Mucosa of descending colon (tissue), 3 donors: ENCODE measurements around the gene NFIA. TPM values are rescaled to one million over a fixed set of nuclear protein-coding genes. Genes with fewer than 3 reads are reported as not detected.

Source experiments
- ATAC-seq: fragments of 200-7000 bp; cut with Tn5 transposase; one replicate; pipeline ENCODE4 v1.9.1; 2020; ENCODE audit warnings: mild to moderate bottlenecking, moderate library complexity
- DNase-seq, 3 donors: peaks; one replicate each; pipeline ENCODE4 v3.0.0-alpha.2; 2020
- H3K36me3 ChIP-seq: fragments of 200-600 bp; one replicate; pipeline ENCODE4 v1.8.0; 2021; ENCODE audit warnings: low read depth, mild to moderate bottlenecking
- H3K4me1 ChIP-seq: fragments of 200-600 bp; one replicate; pipeline ENCODE4 v1.8.0; 2021; ENCODE audit warnings: low read depth, mild to moderate bottlenecking
- H3K4me3 ChIP-seq: fragments of 200-600 bp; one replicate; pipeline ENCODE4 v1.8.0; 2021; ENCODE audit warnings: mild to moderate bottlenecking
- H3K9me3 ChIP-seq: fragments of 200-600 bp; one replicate; pipeline ENCODE4 v1.8.0; 2021; ENCODE audit warnings: mild to moderate bottlenecking
- intact Hi-C, 2 donors: fragments of 100-400 bp; cut with DNase I in 1 of 2; cut with micrococcal nuclease in 1 of 2; formaldehyde crosslinking; loops; one replicate each; pipeline versions ENCODE4 v1.11.0 to v1.11.1; 2022; cut with DNase I, micrococcal nuclease
- total RNA-seq, 3 donors: library from RNA; stranded (reverse); fragmentation: NEBNext Ultra II Directional in 2 of 3; extraction: Animal tissue kit (Norgen Biotek cat#: 25700) in 2 of 3; gene quantifications; one replicate each; pipeline versions ENCODE4 v1.2.1 to v1.2.4, GENCODE V29; 2021 to 2023
- TF ChIP-seq, protein P1 (sequence below): fragments of 200-600 bp; IDR thresholded peaks from one replicate; pipeline ENCODE4 v1.8.0; 2022; ENCODE audit warnings: antibody characterized with exemption, mild to moderate bottlenecking
- donor health status: DM: no; HTN: no; CAD: no; lungs with moderate emphysema.
- donor health status: DM: no; HTN: no; CAD: no.
- donor health status: DM: no; HTN: yes; CAD: no.

The NFIA gene
- total RNA-seq, 3 donors from 2014 or later, result 46.4 to 145 (median 51.1) TPM

DNA sequence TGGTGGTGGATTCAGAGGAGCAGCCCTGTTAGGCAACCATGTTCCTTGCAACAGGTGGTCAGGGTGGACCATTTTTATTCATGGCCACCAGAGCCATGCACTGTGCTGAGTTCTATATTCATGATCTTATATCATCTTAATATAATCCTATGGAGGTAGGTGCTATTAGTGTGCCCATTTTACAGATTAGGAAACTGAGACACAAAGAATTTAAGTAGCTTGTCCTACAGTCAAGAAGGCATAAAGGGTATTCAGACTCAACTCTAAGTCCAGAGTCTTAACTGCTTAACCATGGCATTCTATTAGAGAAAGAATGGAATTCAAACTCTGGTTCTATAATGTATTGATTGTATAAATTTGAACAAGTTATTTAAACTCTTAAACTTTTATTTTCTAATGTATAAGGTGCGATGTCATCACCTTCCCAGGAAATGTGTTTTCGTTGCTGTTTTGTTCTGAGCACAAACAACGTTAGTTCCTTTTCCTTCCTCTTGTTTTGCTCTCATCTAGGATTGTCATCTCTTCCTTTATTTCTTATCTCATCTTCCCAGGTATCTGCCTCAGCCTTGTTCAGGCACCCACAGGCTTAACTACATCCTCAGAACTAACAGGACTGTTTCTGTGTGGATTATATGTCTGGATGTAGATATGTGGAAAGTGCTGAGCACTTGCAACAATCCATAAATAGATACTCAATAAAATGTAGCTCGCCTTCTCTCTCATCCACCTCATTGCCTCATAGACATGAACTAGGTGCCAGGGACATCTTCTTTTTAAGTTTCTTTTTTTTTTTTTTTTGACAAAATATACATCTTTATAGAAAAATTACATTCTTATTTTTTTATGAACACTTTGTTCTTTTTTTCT lies 207.1 kb downstream of the NFIA start:
- Histone ChIP-seq H3K4me3 (no peak overlapping the region), H3K9me3 (no peaks in the 10 kb centered on the region), H3K4me1 (no peaks in the 10 kb centered on the region), H3K36me3 (no peaks in the 10 kb centered on the region)
- no peak for ATAC-seq
- no peak for DNase-seq
- intact Hi-C loops, result no loop called here
- TF ChIP-seq, protein P1, sequence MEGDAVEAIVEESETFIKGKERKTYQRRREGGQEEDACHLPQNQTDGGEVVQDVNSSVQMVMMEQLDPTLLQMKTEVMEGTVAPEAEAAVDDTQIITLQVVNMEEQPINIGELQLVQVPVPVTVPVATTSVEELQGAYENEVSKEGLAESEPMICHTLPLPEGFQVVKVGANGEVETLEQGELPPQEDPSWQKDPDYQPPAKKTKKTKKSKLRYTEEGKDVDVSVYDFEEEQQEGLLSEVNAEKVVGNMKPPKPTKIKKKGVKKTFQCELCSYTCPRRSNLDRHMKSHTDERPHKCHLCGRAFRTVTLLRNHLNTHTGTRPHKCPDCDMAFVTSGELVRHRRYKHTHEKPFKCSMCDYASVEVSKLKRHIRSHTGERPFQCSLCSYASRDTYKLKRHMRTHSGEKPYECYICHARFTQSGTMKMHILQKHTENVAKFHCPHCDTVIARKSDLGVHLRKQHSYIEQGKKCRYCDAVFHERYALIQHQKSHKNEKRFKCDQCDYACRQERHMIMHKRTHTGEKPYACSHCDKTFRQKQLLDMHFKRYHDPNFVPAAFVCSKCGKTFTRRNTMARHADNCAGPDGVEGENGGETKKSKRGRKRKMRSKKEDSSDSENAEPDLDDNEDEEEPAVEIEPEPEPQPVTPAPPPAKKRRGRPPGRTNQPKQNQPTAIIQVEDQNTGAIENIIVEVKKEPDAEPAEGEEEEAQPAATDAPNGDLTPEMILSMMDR, result no peak

DNA sequence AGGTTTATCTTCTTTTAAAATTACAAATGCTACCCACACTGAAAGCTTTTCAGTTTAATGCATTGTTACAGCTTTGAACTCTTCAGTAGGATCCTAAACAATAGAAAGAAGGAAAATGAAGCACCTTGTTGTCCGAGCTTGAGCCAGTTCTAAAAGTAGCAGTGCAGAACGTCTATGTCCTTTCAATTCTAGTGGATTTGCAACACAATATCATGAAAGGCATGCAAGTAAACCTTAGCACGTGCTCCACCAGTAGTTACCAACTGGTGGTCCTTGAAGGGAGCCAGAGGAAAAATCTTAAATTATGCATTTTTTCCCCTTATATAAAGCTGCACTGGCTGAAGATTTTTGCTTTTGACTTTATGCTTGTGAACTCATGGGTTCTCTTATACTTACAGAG lies 208.2 kb downstream of the NFIA start:
- ATAC-seq, result no peak
- intact Hi-C loops, result no loop called here

DNA sequence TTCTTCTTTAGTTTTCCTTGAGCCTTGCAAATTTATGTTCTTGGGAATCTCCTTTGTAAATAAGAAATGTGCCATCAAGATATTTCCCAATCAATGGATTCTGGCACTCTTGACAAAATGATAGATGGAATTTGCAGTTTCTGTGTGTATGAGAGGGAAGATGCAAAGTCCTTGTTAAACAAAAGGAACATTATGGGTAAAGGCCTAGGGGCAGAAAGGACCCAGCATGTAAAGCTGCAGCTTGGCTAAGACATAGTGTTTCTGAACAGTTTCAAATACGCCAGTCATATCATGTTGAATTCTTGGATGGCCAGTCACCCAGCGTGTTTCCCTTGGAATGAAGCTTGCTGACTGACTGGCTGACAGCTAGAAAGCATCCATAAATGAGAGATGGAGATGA lies 210.8 kb downstream of the NFIA start:
- Histone ChIP-seq H3K9me3 (no peaks in the 10 kb centered on the region), H3K4me3 (no peak overlapping the region), H3K36me3 (no peaks in the 10 kb centered on the region), H3K4me1 (no peaks in the 10 kb centered on the region)
- TF ChIP-seq, protein P1, result no peak
- DNase-seq (no peak), ATAC-seq (no peak)
- intact Hi-C loops, result no loop called here

More for the DNA sequence above, 208.2 kb downstream of the NFIA start:
- Histone ChIP-seq H3K4me1 (no peaks in the 10 kb centered on the region), H3K4me3 (no peak overlapping the region), H3K36me3 (no peaks in the 10 kb centered on the region), H3K9me3 (no peaks in the 10 kb centered on the region)
- DNase-seq, result no peak
- TF ChIP-seq, protein P1, result no peak

DNA sequence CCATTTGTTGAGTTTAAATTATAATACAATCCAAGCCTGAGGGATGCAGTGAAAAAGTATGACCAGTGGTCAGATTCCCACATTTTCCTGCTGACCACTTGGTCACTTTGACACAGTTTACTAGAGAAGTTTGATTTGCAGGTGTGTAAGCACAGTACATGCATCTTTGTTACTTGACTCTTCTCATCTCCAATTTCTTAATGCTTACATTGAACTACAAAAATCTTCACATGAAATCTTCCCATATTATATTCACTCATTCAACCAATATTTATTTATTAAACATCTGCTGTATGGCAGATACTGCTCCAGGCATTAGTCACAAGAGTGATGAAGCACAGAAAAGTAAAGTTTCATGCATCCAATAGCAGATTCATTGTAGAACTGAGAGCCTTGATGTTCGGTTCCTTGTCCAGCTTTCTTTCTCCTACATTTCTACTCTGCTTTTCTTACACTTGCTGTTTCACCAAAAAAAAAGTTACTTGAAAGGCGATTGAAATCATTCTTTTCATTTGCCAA lies 211.7 kb downstream of the NFIA start:
- H3K9me3 ChIP-seq, result no peaks in the 10 kb centered on the region
- ATAC-seq, result no peak
- TF ChIP-seq, protein P1, result no peak
- H3K4me3 ChIP-seq, result no peak overlapping the region
- H3K36me3 ChIP-seq, result no peaks in the 10 kb centered on the region
- peaks cover 4% of the 10 kb centered on the region for H3K4me1 ChIP-seq
- intact Hi-C loops, result no loop called here
- no peak for DNase-seq

DNA sequence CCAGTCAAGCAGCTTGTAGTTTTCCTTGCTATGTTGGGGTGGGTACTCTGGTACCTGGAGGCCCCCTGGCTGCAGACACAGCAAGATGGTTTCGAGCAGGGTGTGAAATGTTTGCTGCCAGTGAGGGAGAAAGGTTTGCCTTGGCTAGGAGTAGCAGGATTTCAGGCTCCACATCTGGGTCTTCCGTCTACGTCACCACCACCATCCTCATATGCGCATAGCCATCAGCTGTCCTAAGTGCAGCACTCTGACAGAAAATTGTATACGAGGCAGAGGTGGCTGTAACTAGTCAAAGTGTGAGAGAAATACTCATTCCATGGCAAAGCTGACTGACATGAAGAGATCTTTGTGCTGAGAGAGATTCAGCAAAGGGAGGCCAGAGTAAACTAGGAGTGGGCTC lies 212.6 kb downstream of the NFIA start:
- intact Hi-C loops, result no loop called here
- TF ChIP-seq, protein P1, result no peak
- ATAC-seq (no peak), DNase-seq (no peak)
- Histone ChIP-seq H3K4me1 (peaks cover 13% of the 10 kb centered on the region), H3K9me3 (no peaks in the 10 kb centered on the region), H3K36me3 (no peaks in the 10 kb centered on the region), H3K4me3 (no peak overlapping the region)
